SK-MEL-5 (cell line): ENCODE measurements around the gene OCEL1. TPM values are rescaled to one million over a fixed set of nuclear protein-coding genes. Genes with fewer than 3 reads are reported as not detected.
A peak's percentile ranks its signal among the peaks of the same experiment; 100 is the strongest.

Source experiments
- DNase-seq: peaks from one replicate; pipeline ENCODE4 v3.0.0-alpha.2; 2016; ENCODE audit warnings: low read depth, low spot score
- in situ Hi-C: cut with HindIII; loops from 2 replicates; pipeline ENCODE4 v1.10.0; 2016; ENCODE audit warnings: low sequenced_read_pairs, high pct_unique_total_duplicates, low pct_unique_long_range_greater_than_20kb
- total RNA-seq: library from RNA; depleted of rRNA; stranded (reverse); fragments of >200 nt; shearing (Covaris generic); gene quantifications from 2 replicates; pipeline ENCODE4 v1.2.3, GENCODE V29; 2014

OCEL1 gene
- total RNA-seq, 1 experiment from 2014 or later, result 3.3 TPM

DNA sequence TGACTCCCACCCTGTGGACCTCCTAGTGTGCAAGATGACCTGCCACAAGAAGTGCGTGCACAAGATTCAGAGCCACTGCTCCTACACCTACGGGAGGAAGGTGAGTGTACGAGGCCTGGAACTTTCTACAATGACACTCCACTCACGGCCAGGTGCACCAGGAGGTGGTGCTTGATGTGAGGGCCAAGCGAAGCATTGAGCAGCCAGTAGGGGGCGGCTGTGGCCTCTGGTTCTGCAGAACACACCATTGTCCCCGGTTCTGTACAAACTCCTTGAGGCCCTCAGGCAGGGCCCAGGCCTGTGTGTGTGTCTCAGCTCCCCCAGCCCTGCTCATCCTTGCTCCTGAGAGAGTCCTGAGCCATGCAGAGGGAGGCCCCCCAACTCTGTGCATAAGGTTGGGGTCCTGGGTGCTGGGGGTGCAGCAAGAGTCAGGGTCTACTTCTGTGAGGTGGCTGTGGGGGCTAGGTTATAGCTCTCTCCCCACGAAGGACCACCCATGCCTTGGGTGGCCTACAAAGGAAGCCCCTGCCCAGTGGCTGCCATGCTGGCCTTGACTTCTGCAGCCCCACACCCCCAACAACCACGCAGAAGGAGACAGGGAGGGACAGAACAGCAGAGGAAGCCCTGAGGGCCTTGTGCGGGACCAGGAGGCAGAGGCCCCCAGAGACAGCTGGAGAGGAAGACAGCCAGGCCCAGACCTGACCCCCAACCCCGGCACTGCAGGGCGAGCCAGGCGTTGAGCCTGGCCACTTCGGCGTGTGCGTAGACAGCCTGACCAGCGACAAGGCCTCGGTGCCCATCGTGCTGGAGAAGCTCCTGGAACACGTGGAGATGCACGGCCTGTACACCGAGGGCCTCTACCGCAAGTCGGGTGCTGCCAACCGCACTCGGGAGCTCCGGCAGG lies 20.5 kb upstream of the OCEL1 start:
- peak; percentile 41 for DNase-seq
- in situ Hi-C loops, result no loop called here

- in situ Hi-C loops, result no loop called here
Measured at GRCh38 chr19:17206736-17207581, 19.1 kb upstream of the OCEL1 start.

GRCh38 chr19:17209126-17210036 lies 16.6 kb upstream of the OCEL1 start:
- peak; percentile 89 for DNase-seq
- in situ Hi-C loops, result no loop called here

More at GRCh38 chr19:17206736-17207581, 19.1 kb upstream of the OCEL1 start:
- DNase-seq, result no peak

DNA sequence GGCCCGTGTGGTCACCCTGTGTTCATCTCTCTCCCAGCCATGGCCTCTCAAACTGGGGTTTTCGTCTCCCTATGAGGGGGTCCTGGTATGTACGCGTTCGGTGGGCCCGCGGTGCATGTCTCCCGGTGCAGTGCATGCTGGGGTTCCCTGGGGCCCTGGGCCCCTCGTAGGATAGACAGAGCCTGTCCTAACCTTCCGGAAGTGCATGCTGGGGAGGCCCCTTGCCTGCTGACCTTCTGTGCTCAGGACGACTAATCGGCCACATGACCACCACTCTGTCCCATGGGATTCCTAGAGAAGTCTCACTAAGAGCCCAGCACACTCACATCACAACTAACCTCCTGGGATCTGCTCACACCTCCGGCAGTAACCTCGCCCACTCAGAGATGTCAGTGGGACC lies 15.7 kb upstream of the OCEL1 start:
- peak; percentile 40 for DNase-seq
- in situ Hi-C loops, result no loop called here

DNA sequence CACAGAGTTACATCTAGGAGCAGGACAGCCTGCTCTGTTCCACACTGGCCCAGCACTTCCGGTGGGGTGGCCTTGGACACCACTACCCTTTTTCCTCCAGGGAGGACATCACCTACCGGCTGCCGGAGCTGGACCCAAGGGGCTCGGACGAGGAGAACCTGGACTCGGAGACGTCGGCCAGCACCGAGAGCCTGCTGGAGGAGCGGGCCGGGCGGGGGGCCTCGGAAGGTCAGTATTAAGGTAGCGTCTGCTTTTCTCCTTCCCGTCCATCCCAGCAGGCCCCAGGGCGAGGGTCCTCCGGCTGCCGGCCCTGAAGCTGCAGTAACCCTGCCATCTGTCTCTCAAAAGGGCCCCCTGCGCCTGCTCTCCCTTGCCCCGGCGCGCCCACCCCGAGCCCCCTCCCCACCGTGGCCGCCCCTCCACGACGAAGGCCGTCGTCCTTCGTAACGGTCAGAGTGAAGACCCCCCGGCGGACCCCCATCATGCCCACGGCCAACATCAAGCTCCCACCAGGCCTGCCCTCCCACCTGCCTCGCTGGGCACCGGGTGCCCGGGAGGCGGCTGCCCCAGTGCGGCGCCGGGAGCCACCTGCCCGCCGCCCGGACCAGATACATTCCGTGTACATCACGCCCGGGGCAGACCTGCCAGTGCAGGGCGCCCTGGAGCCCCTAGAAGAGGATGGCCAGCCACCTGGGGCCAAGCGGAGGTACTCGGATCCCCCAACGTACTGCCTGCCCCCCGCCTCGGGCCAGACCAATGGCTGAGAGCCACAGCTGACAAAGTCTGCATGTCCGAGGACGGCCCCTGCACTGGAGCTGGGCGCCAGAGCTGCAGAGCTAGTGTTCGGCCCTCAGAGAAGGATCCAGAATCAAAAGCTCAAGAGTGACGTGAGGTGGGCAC lies 14.2 kb upstream of the OCEL1 start:
- in situ Hi-C loops, result no loop called here
- no peak for DNase-seq

DNA sequence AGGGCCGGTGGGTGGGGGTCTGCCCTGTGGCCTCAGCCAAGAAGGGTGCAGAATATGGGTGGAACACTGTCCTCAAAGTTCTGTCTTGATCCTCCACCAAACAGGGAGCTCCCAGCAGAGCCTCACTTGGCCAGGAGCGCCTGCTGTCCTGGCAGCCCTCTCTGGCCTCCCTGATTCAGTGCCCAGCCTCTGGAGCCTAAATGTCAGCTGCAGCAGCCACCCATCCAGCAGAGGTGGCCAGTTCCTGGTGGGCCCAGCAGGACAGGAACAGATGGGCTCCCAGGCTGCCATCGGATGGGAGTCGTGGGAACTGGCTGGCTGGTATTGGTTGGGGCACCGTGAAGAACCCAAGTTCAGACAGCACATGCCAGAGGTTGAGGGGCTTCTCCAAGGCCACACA lies 12.7 kb upstream of the OCEL1 start:
- in situ Hi-C loops, result no loop called here
- no peak for DNase-seq

- in situ Hi-C loops, result no loop called here
Measured at GRCh38 chr19:17214508-17215126, 11.4 kb upstream of the OCEL1 start.

DNA sequence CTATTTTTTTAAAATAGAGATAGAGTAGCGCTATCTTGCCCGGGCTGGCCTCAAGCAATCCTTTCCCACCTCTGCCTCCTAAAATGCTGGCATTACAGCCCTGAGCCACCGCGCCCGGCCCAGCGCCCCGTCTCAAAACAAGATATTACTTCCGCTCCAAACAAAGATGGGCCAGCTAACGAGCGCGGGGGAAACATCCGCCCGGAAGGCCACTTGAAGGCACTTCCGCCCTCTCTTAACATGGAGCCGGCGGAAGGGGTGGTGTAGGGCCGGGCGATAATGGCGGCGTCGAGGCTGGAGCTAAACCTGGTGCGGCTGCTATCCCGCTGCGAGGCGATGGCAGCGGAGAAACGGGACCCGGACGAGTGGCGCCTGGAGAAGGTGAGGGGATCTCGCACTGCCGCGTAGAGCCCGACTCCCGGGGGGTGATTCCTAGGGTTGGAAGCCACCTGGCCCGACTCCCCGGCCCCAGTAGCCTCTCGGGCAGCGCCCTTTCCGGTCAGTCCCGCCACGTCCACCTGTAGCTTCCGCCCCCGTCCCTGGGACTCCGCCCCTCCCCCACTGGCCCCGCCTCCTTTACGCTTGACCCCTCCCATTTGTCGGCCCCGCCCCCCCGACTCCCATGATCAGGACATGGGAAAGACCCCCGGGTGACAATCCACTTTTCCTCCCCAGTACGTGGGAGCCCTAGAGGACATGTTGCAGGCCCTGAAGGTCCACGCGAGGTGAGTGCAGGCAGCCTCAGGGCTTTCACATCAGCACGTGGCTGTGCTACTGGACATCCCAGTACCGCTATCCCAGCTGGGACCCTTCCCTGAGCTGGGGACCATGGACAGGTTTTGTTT lies 10.7 kb upstream of the OCEL1 start, which contains the start of gene USE1:
TSS of gene USE1 (plus strand) at position 231 of the 845 bp plus-strand sequence. CDS start at position 280, 49 bp downstream.
- peak; percentile 74 for DNase-seq

More at GRCh38 chr19:17214508-17215126, 11.4 kb upstream of the OCEL1 start:
- no peak for DNase-seq

GRCh38 chr19:17216058-17216670 lies 9.9 kb upstream of the OCEL1 start:
- in situ Hi-C loops, result no loop called here

More for the DNA sequence above, 10.7 kb upstream of the OCEL1 start, which contains the start of gene USE1:
- in situ Hi-C loops, result no loop called here

DNA sequence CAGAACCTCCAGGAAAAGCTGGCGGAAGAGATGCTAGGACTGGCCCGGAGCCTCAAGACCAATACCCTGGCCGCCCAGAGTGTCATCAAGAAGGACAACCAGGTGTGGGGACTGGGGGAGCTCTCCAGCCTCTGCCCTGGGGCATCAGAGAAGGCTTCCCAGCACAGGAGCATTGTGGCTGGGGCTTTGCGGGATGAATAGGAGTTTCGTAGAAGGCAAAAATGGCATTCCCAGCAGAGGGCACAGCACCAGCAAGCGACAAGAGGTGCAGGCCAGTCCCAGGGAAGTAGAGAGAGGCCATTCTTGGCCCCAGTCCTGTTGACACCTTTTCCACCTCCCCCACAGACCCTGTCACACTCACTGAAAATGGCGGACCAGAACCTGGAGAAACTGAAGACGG lies 6.7 kb upstream of the OCEL1 start:
- no peak for DNase-seq
- in situ Hi-C loops, result no loop called here

More at GRCh38 chr19:17216058-17216670, 9.9 kb upstream of the OCEL1 start:
- no peak for DNase-seq

DNA sequence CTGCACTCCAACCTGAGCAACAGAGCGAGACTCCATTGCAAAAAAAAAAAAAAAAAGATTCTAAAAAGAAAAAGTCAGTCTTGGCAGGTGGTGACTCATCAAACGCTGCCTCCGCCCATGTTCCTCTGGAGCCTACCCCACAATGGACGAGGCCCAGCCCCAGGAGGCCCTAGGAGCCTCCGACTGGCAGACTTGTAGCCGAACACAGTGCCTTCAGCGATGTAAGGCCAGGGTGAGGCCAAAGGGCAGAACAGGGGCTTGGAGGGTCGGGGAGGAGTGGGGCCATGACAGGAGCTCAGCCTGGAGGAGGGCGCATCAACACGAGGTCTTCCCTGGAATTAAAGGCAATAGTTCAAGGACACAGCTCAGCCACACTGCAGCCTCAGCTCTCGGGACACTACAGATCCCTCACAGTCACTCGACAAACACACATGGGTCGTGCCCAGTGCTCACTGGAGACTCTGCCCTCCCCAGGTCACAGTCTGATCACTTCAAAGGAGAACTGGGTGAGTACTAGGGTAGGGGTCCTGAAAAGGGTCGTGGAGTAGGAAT lies 5.7 kb upstream of the OCEL1 start:
- in situ Hi-C loops, result no loop called here

DNA sequence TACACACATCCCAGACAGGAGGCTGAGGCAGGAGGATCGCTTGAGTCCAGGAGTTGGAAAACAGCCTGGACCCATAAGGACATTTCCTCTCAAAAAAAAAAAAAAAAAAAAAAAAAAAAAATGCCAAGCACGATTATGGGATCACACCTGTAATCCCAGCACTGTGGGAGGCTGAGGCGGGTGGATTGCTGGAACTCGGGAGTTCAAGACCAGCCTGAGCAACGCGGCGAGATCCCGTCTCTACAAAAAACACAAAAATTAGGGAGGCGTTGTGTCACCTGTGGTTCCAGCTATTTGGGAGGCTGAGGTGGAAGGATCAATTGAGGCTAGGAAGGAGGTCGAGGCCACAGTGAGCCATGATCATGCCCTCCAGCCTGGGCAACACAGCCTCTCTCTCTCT lies 973 bp upstream of the OCEL1 start:
- no peak for DNase-seq
- in situ Hi-C loops, result no loop called here

More for the DNA sequence above, 5.7 kb upstream of the OCEL1 start:
- DNase-seq, result no peak

DNA sequence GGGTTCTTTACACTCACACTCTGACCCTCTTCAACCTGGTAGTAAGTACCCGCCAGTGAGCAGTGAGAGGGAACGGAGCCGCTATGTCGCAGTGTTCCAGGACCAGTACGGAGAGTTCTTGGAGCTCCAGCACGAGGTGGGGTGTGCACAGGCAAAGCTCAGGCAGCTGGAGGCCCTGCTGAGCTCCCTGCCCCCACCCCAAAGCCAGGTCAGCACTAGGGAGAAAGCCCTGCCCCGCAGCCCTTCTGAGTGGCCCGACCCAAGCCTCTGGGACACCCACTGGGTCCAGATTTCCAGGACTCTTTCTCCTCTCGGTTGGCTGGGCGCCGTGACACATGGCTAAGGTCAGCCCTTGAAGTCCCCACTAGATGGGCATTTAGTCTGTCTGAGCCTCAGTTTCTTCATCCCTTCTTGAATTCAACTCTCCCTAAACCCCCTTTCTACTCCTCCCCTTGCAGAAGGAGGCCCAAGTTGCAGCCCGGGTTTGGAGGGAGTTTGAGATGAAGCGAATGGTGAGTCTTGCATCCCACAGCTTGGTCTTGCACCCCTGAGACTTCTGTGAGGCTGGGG lies 1.9 kb downstream of the OCEL1 start:
- no peak for DNase-seq
- in situ Hi-C loops, result no loop called here

DNA sequence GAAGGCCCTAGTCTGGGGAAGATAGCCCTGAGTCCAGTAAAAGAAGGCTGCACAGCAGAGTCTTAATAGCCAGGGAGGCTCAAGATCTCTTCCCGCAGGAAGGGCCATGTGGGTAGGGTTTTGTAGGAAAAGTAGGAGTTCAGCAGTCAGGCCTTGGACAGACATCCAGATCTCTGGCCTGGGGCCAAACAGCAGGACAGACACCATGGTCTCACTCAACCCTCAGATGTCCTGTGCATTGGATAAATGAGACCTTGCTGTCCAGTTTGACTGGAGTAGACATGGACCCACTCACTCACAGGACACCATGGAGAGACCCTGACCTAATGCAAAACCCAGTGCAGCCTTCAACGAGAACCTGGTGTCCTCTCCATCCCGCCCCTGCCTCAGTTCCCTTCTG lies 3.9 kb downstream of the OCEL1 start:
- in situ Hi-C loops, result no loop called here
- DNase-seq, result no peak
